Measurements from ENCODE around the gene C12orf42.
A peak's percentile ranks its signal among the peaks of the same experiment; 100 is the strongest.

The C12orf42 gene

GRCh38 chr12:103333676-103334075, 162.1 kb downstream of the C12orf42 start:
- DNase-seq (ENCODE audit: low spot score) = no peak

GRCh38 chr12:103331643-103332042, 164.1 kb downstream of the C12orf42 start:
- DNase-seq (ENCODE audit: low spot score) = no peak

GRCh38 chr12:103330672-103331071, 165.1 kb downstream of the C12orf42 start:
- no peak for DNase-seq (ENCODE audit: low spot score)

GRCh38 chr12:103327676-103328075, 168.1 kb downstream of the C12orf42 start:
- DNase-seq (ENCODE audit: low spot score) = no peak

GRCh38 chr12:103326190-103326589, 169.6 kb downstream of the C12orf42 start:
- no peak for DNase-seq (ENCODE audit: low spot score)

- DNase-seq (ENCODE audit: low spot score) = no peak
Observed at GRCh38 chr12:103318566-103318965, 177.2 kb downstream of the C12orf42 start.

DNA sequence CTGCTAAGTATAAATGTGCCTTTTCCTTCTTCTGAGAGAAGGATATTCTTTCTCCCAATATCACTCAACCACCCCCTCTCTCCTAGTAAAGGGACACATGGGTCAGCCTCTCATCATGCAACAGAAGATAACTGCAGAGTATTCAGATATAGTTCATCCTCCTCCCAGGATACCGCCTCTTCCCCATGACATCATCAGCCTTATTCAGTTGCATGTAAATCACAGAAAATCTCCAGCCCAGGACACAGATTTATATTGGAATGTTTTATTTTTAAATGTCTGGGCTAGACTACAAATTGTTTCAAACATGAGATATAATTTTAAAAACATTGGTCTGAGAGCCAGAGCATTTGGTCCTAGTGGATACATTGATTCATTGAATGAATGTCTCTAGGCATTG, 178.5 kb downstream of the C12orf42 start:
- DNase-seq (ENCODE audit: low spot score) = no peak

GRCh38 chr12:103314786-103315185, 181.0 kb downstream of the C12orf42 start:
- no peak for DNase-seq (ENCODE audit: low spot score)

DNA sequence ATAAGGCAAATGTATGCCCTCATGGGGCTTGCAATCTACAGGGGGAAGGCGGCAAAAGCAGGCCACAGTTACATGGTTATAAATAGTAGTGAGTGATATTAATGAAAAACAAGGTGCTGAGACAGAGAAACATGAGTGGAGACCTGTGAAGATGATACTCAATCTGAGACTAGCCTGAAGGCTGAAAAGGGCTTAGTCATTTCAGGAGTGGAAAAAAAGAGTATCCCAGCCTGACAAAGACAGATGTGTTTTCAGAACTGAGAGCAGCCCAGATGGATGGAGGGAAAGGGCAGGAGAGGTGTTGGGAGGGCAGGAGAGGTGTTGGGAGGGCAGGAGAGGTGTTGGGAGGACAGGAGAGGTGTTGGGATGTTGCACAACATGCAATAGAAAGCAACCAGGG, 181.9 kb downstream of the C12orf42 start:
- no peak for DNase-seq (ENCODE audit: low spot score)

GRCh38 chr12:103312742-103313354, 182.9 kb downstream of the C12orf42 start:
- no peak for DNase-seq (ENCODE audit: low spot score)

DNA sequence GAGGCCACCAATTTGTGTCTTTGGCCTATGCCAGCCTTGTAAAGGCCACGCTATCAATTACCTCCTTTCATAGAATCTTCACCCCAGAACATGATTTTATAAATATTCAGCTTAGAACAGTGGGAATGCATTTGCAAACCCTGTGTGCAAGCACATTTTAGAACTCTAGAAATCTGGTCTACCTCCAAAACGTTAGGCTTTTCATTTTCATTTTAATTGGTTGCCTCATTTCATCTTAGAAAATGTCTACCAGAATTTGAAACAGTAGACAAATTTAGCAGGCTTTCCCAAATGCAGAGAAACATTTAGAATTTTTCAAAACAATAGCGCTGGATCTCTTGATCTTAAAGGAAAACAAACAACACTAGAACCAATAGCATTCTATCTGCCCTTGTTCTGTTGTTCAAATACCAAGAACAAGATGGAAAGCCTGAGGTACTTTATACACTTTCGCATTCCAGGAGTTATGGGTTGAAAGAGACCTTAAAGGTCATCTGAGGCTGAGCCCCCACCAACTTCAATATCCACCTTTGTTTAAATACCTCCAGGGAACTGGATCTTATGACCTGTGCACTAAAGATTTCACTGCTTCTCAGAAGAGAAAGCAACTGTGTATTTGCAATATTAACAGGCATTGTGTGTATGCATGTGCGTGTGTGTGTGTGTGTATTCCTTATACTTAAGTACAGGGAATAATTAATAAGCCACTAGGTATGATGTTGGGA, 185.1 kb downstream of the C12orf42 start:
- DNase-seq (ENCODE audit: low spot score) = no peak

DNA sequence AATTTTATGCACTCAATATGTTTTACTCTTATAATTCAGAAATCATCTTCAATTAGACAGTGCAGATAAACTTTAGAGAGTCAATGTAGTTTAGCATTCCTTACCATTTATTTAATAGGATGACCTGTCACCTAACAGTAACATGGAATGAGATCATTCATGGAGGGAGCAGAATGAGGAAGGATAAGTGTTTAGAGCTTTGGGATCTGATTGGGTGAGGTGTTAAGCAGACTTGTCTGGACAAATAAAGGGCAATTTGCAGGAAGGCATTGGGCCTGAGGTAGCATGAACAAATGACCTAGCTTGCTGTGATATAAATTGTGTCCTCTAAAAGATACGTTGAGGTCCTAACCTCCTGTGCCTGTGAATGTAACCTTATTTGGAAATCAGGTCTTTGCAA, 187.4 kb downstream of the C12orf42 start:
- no peak for DNase-seq (ENCODE audit: low spot score)

GRCh38 chr12:103303484-103303883, 192.3 kb downstream of the C12orf42 start:
- DNase-seq (ENCODE audit: low spot score) = no peak

- peak; percentile 87 for DNase-seq (ENCODE audit: low spot score)
Observed at GRCh38 chr12:103301642-103302591, 193.9 kb downstream of the C12orf42 start.

DNA sequence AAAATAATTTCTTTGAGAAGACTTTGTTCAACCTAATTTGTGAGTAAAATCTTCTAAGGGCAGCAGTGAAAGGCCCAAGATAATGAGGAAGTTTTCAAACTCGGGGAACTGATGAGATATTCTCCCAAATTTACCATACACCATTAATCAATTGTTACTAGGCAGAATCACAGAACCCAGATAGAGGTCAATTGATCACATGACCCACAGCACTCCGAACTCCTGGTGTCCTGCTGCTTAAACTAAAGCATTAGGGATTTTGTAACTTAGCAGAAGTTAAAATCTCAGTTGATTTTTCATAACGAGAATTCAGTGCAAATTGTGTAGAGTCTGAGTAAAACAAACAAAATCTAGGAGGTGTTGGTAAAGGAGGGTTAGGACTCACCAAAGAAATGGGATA, 207.8 kb downstream of the C12orf42 start:
- DNase-seq (ENCODE audit: low spot score) = no peak

DNA sequence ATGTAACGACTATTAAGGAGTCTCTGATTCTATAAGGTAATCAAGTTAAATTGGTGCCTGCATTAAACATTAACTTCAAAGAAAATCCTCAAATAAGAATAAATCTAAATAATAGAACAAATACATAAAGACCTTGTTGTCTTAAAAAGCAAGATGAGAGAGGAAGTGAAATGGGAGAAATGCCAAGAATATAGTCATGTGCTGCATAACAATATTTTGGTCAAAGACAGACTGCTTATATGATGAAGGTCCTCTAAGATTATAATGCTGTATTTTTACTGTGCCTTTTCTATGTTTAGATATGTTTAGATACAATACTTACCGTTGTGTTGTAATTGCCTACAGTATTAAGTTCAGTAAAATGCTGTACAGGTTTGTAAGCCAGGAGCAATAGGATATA, 213.6 kb downstream of the C12orf42 start:
- DNase-seq (ENCODE audit: low spot score) = no peak

DNA sequence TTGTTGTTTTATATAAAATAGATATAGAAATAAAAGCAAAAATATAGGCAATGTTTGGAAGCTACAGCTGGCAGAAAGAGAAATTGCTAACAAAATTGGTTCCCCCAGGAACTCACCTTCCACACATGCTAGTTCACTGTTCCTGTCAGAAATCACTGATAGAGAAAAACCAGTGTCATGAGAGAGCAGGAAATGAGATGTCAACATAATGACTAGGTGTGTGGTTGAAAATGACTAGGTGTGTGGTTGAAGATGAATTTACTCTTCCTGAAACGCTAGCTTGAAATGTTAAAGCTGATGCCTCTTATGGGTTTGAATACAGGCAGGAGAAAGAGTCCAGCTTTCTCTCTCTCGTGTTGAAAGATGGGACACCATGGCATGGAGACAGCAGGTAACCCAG, 216.3 kb downstream of the C12orf42 start:
- DNase-seq (ENCODE audit: low spot score) = no peak

- no peak for DNase-seq (ENCODE audit: low spot score)
Observed at GRCh38 chr12:103278329-103278728, 217.4 kb downstream of the C12orf42 start.

- DNase-seq (ENCODE audit: low spot score) = no peak
Observed at GRCh38 chr12:103273645-103274044, 222.1 kb downstream of the C12orf42 start.

GRCh38 chr12:103272949-103273348, 222.8 kb downstream of the C12orf42 start:
- DNase-seq (ENCODE audit: low spot score) = no peak

DNA sequence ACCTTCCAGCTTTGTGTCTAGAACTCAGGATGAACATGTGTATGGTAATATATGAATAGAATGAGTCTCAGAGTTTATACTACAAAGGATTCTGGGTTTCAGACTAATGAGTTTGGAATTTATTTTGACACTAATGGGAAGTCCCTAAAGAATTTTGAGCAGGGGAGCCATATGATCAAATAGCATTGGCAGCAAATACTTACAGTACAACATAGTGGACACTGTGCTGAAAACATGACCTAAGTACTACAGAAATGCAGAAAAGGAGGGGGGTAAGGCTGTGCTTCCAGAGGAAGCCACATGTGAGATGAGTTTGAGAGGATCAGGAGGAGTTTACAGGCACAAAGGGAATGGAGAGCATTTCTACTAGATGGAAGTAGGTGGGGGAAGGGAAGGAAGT, 225.8 kb downstream of the C12orf42 start:
- no peak for DNase-seq (ENCODE audit: low spot score)

DNA sequence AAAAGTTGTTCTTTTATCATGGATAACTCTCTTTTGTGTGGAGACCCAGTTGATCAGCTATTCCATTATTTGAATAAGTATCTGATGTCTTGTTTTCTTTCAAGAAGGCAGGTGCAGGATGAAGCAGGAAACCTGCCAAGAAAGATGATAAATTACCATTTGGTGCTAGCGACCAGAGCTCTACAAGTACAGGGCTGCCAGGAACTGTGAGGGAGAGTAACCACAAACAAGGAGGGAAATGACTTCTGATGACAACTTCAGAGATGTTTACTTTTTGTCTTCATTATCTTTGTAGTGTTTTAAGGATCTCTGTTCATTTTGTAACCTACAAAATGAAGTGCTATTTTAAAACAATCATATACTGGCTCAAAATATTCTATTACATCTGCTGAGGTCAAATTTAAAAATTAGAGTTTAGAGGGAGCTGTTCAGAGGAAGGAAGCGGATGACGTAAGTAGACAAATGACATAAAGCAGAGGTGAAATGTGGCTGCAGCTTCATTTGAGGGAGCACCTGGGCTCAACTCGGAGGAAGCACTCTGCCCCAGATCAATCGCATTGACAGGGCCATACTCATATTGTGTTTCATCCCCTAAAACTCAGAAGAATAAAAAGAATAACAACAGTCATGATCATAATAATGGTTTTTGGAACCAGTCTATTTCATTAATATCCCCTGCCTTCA, 226.8 kb downstream of the C12orf42 start:
- no peak for DNase-seq (ENCODE audit: low spot score)
